Stimulated activated CD4-positive, alpha-beta T cell treated with anti-CD3 and anti-CD28 coated beads, TNF-alpha, amount 100 ng/mL, for 24 hours (primary cell): ENCODE results near the gene TMEM87B.

ENCODE experiments used
- DNase-seq, 3 experiments: peaks; one replicate each; pipeline ENCODE4 v3.0.0-alpha.2; 2020; ENCODE audit warnings: low read depth in 3 of 3

Gene TMEM87B

DNA sequence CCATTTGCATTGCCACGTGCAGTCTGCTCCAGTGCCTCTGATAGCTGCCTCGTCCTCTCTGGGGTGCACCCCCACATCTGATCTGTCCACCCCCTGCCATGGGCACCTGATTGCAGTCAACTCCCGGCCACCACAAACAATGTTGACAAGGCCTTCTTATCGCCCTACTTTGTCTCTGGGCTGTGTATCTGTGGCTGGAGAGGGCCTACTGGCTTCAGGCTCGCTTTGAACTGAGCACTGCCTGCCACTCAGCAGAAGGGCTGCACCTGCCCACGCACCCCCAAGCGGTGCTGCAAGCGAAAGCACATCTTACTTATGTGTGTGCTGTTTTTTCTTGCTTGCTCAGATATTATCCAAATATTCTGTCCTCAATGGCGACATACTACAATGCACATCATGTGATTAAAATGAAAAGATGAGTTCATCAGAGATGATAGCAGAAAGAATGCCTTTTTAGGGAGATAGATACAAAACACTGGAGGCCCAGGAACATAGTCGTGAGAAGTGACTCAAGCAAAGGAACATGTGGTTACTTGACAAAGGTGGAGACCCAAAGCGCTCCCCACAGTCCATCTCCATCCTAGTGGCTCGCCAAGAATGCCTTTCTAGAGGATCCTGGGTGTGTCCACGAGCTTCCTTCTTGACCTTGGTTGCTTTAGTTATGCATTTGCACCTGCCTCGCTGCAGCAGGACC, 111.9 kb downstream of the TMEM87B start:
- no peak for DNase-seq

DNA sequence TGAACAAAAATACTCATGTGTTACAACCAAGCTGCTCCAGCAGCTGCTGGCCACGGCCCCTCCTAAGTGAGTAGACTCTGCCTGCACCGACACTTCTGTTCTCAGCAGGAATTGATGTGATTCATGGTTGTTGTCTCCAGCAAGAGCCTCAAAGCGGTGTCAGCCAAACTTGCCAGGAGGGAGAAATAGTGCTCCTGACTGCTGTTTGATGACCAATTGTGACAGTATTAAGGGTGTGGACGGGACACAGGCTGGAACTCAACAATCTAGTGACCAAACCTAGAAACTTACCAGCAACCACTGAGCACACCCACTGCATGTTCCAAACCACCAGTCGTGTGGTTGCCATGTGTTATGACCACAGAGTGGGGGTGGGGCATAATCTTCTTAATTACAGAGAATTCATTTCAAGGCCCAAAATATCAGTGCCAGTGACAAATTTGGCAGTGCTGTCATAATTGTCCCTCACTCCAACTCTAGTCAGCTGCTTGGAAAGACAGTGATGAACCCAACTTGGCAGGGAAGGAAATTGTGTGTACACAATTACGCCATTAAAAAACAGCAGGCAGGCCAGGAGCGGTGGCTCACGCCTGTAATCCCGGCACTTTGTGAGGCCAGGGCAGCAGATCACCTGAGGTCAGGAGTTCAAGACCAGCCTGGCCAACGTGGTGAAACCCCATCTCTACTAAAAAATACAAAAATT, 113.5 kb downstream of the TMEM87B start:
- no peak for DNase-seq
